GM12873 (cell line): ENCODE results near the gene ADAMTS7.

Source experiments
- CTCF ChIP-seq: IDR thresholded peaks from 2 replicates; pipeline ENCODE4 v1.5.1; 2012; ENCODE audit warnings: low read depth, mild to moderate bottlenecking, moderate library complexity, low read length, control low read depth; ENCODE audit not compliant: insufficient read depth; ENCODE audit errors: missing control alignments

Gene ADAMTS7

GRCh38 chr15:78751602-78751979 lies 59.7 kb downstream of the ADAMTS7 start:
- TF ChIP-seq CTCF: no peak

GRCh38 chr15:78750974-78751601 lies 60.2 kb downstream of the ADAMTS7 start:
- peak; percentile 77 for TF ChIP-seq CTCF

GRCh38 chr15:78750566-78750965 lies 60.7 kb downstream of the ADAMTS7 start:
- TF ChIP-seq CTCF: no peak

- TF ChIP-seq CTCF: no peak
These were observed 61.4 kb downstream of the ADAMTS7 start for GRCh38 chr15:78749831-78750230.

- no peak for TF ChIP-seq CTCF
These were observed 70.4 kb downstream of the ADAMTS7 start for GRCh38 chr15:78740904-78741274.

GRCh38 chr15:78739996-78740903 lies 71.0 kb downstream of the ADAMTS7 start:
- TF ChIP-seq CTCF: peak; percentile 86

GRCh38 chr15:78739206-78739605 lies 72.1 kb downstream of the ADAMTS7 start:
- no peak for TF ChIP-seq CTCF
